Panc1 (cell line): Measurements from ENCODE around the gene RGPD4. TPM values are rescaled to one million over a fixed set of nuclear protein-coding genes. Genes with fewer than 3 reads are reported as not detected.

Experiments used
- ATAC-seq: fragments of 200-7000 bp; cut with Tn5 transposase; 2 replicates; pipeline ENCODE4 v1.9.1; 2020; ENCODE audit warnings: mild to moderate bottlenecking, moderate library complexity
- BruUV-seq: library from RNA; stranded (reverse); fragments of 400-500 nt; replicated peaks from 2 replicates; lab custom pipeline; 2021; lab: Mats Ljungman, UMichigan
- CTCF ChIA-PET: fragments of 300-600 bp; sonication (Branson Sonifier 250); formaldehyde crosslinking; loops from one replicate; lab custom pipeline; 2022; ENCODE audit warnings: antibody characterized with exemption; lab: Charles Lee
- POLR2A ChIA-PET: fragments of 300-600 bp; sonication (Branson Sonifier 250); formaldehyde crosslinking; loops from one replicate; lab custom pipeline; 2022; ENCODE audit warnings: antibody characterized with exemption; lab: Charles Lee
- DNase-seq: peaks from one replicate; pipeline ENCODE4 v3.0.0-alpha.2; 2010; ENCODE audit warnings: low read depth, low spot score
- H3K27ac ChIP-seq: 2 replicates; pipeline ENCODE4 v1.5.1; 2011; ENCODE audit warnings: mild to moderate bottlenecking, low read length, inconsistent platforms
- H3K27me3 ChIP-seq: fragments of 200-500 bp; sonication (Bioruptor generic); 2 replicates; pipeline ENCODE4 v1.6.0; 2014; ENCODE audit warnings: low read length, inconsistent platforms; ENCODE audit not compliant: control insufficient read depth, insufficient read depth
- H3K36me3 ChIP-seq: fragments of 200-500 bp; sonication (Bioruptor generic); 2 replicates; pipeline ENCODE4 v1.5.1; 2014; ENCODE audit warnings: inconsistent platforms, mild to moderate bottlenecking, low read length, moderate library complexity; ENCODE audit not compliant: control insufficient read depth, insufficient read depth
- H3K4me1 ChIP-seq: 2 replicates; pipeline ENCODE4 v1.5.1; 2011; ENCODE audit warnings: inconsistent platforms, mild to moderate bottlenecking, low read length, moderate library complexity; ENCODE audit not compliant: control insufficient read depth, insufficient read depth
- H3K4me3 ChIP-seq, 2 experiments: 2 replicates each; pipeline ENCODE4 v1.5.1; 2011 to 2012; ENCODE audit warnings: low read depth in 2 of 2, low read length in 2 of 2, mild to moderate bottlenecking in 2 of 2, inconsistent platforms in 1 of 2, moderate library complexity in 1 of 2
- H3K9me3 ChIP-seq: fragments of 200-500 bp; sonication (Bioruptor generic); 2 replicates; pipeline ENCODE4 v1.5.1; 2014; ENCODE audit warnings: low read depth, mild to moderate bottlenecking, inconsistent platforms, low read length, moderate library complexity; ENCODE audit not compliant: control insufficient read depth, insufficient read depth
- CTCF ChIP-seq: fragments of 450-650 bp; IDR thresholded peaks from 2 replicates; pipeline ENCODE4 v1.5.1; 2017; ENCODE audit warnings: mild to moderate bottlenecking
- POLR2AphosphoS5 ChIP-seq: IDR thresholded peaks from 2 replicates; pipeline ENCODE4 v1.6.1; 2012; ENCODE audit warnings: mild to moderate bottlenecking, low read depth, low read length, moderate library complexity
- REST ChIP-seq, 2 experiments: IDR thresholded peaks; 2 replicates each; pipeline ENCODE4 v1.6.1; 2011 to 2012; ENCODE audit warnings: low read depth in 2 of 2, control low read depth in 1 of 2, low read length in 1 of 2, mild to moderate bottlenecking in 1 of 2, moderate library complexity in 1 of 2; ENCODE audit not compliant: insufficient read depth in 1 of 2
- SIN3A ChIP-seq: IDR thresholded peaks from 2 replicates; pipeline ENCODE4 v1.6.1; 2012; ENCODE audit warnings: low read depth, mild to moderate bottlenecking, low read length, moderate library complexity, borderline replicate concordance; ENCODE audit not compliant: insufficient read depth
- TCF7L2 ChIP-seq: IDR thresholded peaks from 2 replicates; pipeline ENCODE4 v1.6.1; 2011; ENCODE audit warnings: mild to moderate bottlenecking, low read depth, low read length, inconsistent platforms
- in situ Hi-C: cut with HindIII; loops from 2 replicates; pipeline ENCODE4 v1.10.0; 2016; ENCODE audit warnings: low sequenced_read_pairs, low pct_unique_long_range_greater_than_20kb
- intact Hi-C: fragments of 100-400 bp; cut with micrococcal nuclease; formaldehyde crosslinking; loops from one replicate; pipeline ENCODE4 v1.10.0; 2022; ENCODE audit not compliant: unreplicated experiment
- total RNA-seq: library from RNA; stranded (reverse); gene quantifications from one replicate; pipeline ENCODE4 v1.2.1, GENCODE V29; 2021; ENCODE audit not compliant: unreplicated experiment

The RGPD4 gene
- total RNA-seq, 1 experiment from 2014 or later = not detected

- no peak overlapping the region for H3K4me3 ChIP-seq
These were observed 14.7 kb upstream of the RGPD4 start for GRCh38 chr2:107812006-107812405.

GRCh38 chr2:107817378-107817777, 9.3 kb upstream of the RGPD4 start:
- no peak for DNase-seq
- TF ChIP-seq SIN3A = no peak
- TF ChIP-seq REST (IDR thresholded peaks at IDR 0.05; ENCODE audit: insufficient read depth in 1 of 2, low read depth in 2 of 2, low read length in 1 of 2) = no peak
- TF ChIP-seq TCF7L2 = no peak
- TF ChIP-seq CTCF = no peak
- no peak for TF ChIP-seq POLR2AphosphoS5
- CTCF ChIA-PET = no interaction called here
- Histone ChIP-seq H3K4me3 (no peak overlapping the region), H3K27me3 (no peaks in the 10 kb centered on the region), H3K4me1 (no peaks in the 10 kb centered on the region), H3K36me3 (no peaks in the 10 kb centered on the region), H3K9me3 (no peaks in the 10 kb centered on the region), H3K27ac (no peak overlapping the region)
- no TSS peak for BruUV-seq
- intact Hi-C loops (no loop called here), in situ Hi-C loops (no loop called here)
- POLR2A ChIA-PET = no interaction called here
- no peak for ATAC-seq

More at GRCh38 chr2:107812006-107812405, 14.7 kb upstream of the RGPD4 start:
- DNase-seq = no peak
- in situ Hi-C loops (no loop called here), intact Hi-C loops (no loop called here)
- CTCF ChIA-PET = no interaction called here
- POLR2A ChIA-PET = no interaction called here
- no TSS peak for BruUV-seq
- H3K9me3 ChIP-seq = no peaks in the 10 kb centered on the region
- no peaks in the 10 kb centered on the region for H3K27me3 ChIP-seq
- no peaks in the 10 kb centered on the region for H3K36me3 ChIP-seq
- H3K4me1 ChIP-seq = no peaks in the 10 kb centered on the region
- no peak overlapping the region for H3K27ac ChIP-seq
- no peak for ATAC-seq
- TF ChIP-seq POLR2AphosphoS5 = no peak
- TF ChIP-seq CTCF = no peak

- Histone ChIP-seq H3K27ac (no peak overlapping the region), H3K4me1 (no peaks in the 10 kb centered on the region), H3K4me3 (no peak overlapping the region), H3K36me3 (no peaks in the 10 kb centered on the region), H3K9me3 (no peaks in the 10 kb centered on the region), H3K27me3 (no peaks in the 10 kb centered on the region)
- no peak for DNase-seq
- ChIA-PET POLR2A (no interaction called here), CTCF (no interaction called here)
- in situ Hi-C loops (no loop called here), intact Hi-C loops (no loop called here)
- TF ChIP-seq TCF7L2 (no peak), REST (IDR thresholded peaks at IDR 0.05; ENCODE audit: insufficient read depth in 1 of 2, low read depth in 2 of 2, low read length in 1 of 2) (no peak)
- ATAC-seq = no peak
- BruUV-seq = no TSS peak
These were observed 4.4 kb upstream of the RGPD4 start for GRCh38 chr2:107822302-107822701.
